ENCODE measurements around the gene SOCS3.
A peak's percentile ranks its signal among the peaks of the same experiment; 100 is the strongest.

Gene SOCS3

DNA sequence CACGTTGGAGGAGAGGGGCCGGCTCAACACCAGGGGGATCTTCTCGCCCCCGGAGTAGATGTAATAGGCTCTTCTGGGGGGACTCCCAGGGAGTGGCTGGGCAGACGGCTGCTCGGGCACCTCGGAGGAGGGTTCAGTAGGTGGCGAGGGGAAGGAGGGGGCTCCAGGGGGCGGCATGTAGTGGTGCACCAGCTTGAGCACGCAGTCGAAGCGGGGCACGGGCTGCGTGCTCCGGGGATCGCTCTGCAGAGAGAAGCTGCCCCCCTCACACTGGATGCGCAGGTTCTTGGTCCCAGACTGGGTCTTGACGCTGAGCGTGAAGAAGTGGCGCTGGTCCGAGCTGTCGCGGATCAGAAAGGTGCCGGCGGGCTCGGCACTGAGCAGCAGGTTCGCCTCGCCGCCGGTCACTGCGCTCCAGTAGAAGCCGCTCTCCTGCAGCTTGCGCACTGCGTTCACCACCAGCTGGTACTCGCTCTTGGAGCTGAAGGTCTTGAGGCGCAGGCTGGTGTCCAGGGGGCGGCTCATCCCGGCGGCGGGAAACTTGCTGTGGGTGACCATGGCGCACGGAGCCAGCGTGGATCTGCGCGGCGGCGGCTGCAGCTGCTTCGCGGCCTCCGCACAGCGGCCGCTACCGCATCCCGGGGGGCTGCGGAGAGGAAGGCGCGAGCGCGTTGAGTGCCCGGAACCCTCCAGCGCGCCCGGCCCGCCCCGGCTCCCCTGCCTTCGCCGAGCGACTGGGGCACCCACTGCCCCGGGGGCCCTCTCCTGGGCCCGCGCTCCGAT, 1.1 kb downstream of the SOCS3 start:
- ATAC-seq (replicated peaks) (no peak), DNase-seq (peak in 1 of 3 experiments; percentile 33)
- no peaks in the 10 kb centered on the region for H3K27me3 Mint-ChIP-seq
- H3K27ac Mint-ChIP-seq = peak overlapping the region; percentile 96 to 100
- H3K4me1 Mint-ChIP-seq (ENCODE audit: low read depth in 2 of 2) = peaks cover 41 to 42% of the 10 kb centered on the region in 2 donors
- H3K36me3 Mint-ChIP-seq (ENCODE audit: insufficient read depth) = peaks cover 48% of the 10 kb centered on the region
- peak overlapping the region; percentile 81 to 83 for H3K4me3 Mint-ChIP-seq
- no peaks in the 10 kb centered on the region for H3K9me3 Mint-ChIP-seq

DNA sequence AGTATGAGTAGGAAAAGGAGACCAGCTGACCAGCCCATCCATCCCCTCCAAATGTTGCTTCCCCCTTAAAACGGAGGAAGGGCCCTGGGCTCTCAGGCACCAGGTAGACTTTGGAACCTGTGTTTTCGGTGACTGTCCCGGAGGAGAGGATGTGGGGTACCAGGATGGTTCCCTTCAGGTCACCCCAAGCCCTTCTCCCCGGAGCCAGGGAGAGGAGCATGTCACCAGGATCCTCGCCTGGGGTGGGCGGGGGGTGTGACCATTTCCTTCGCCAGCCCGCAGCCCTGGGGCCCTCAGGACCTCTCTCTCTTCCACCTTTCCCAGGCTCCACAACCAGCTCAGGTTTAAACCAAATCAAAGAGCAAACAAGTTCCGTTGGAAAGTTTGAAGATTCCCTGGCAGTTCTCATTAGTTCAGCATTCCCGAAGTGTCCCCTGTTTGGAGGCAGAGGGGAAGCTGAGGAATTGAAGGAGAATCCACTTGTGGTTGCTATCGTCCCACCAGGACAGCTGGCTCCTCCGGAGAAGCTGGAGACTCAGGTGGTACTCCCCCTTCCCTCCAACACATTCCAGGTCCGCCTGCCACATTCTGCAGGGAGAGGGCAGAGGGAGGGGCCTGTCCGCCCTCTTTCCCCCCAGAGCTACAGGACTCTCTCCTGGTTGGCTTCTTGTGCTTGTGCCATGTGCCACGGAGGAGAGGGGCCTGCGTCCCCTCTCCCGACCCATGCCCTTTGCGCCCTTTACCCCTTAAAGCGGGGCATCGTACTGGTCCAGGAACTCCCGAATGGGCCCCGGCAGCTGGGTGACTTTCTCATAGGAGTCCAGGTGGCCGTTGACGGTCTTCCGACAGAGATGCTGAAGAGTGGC, 2.0 kb downstream of the SOCS3 start:
- DNase-seq = no peak
- no peak for ATAC-seq (replicated peaks)
- H3K4me1 Mint-ChIP-seq (ENCODE audit: low read depth in 2 of 2) = peaks cover 48 to 49% of the 10 kb centered on the region in 2 donors
- peak overlapping the region; percentile 96 to 100 for H3K27ac Mint-ChIP-seq
- H3K9me3 Mint-ChIP-seq = no peaks in the 10 kb centered on the region
- peak overlapping the region; percentile 81 to 83 for H3K4me3 Mint-ChIP-seq
- no peaks in the 10 kb centered on the region for H3K27me3 Mint-ChIP-seq
- peaks cover 49% of the 10 kb centered on the region for H3K36me3 Mint-ChIP-seq (ENCODE audit: insufficient read depth)

DNA sequence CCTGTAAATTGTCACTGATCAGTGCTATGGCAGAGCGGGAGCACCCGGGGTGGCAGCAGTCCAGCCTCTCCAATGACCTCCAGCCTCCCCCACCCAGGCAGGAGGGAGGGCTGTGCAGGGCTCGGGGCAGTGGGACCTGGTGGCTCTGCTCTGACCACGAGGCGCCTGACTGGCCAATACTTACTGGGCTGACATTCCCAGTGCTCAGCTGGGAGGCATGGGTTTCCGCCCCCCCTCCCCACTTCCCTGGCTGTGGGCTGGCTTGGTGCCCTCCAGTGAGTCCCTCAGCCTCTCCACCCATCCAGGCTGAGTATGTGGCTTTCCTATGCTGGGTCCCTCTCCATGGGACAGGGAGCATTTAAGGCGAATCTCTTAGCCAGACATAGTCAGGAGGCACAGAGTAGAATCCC, 2.7 kb downstream of the SOCS3 start:
- Mint-ChIP-seq H3K27me3 (no peaks in the 10 kb centered on the region), H3K4me3 (peak overlapping the region; percentile 81 to 83), H3K27ac (peak overlapping the region; percentile 96 to 100), H3K36me3 (ENCODE audit: insufficient read depth) (peaks cover 49% of the 10 kb centered on the region), H3K9me3 (no peaks in the 10 kb centered on the region), H3K4me1 (ENCODE audit: low read depth in 2 of 2) (peaks cover 48 to 52% of the 10 kb centered on the region in 2 donors)
- DNase-seq (no peak), ATAC-seq (replicated peaks) (no peak)

DNA sequence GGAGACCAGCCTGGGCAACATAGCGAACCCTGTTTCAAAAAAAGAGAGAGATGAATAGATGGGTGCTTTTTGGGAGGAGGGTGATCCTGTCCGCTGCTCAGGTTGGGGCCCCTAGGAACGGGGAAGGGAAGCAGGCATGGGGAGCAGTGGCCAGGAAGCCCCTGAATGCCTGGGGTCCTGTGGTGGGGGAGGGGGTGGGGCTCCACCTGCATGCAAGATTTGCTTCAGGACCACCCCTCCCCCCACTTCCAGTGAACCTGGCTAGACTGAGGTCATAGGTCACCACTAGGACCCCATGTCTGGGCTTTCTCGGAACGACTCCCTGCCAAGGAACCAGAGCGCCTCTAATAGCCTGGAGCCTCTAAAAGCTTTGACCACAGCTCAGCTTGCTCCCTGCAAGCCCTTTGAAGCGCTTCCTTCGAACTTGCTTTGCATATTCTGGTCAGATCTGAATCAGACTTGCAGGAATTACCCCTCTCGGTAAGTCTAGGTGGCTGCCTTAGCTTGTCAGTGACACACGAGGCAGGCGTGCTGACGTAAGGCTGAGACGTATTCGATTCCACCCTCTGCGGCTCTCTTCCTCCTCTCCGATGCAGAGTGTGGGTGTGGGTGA, 3.7 kb downstream of the SOCS3 start:
- H3K27me3 Mint-ChIP-seq = no peaks in the 10 kb centered on the region
- peak; percentile 71 for ATAC-seq (replicated peaks)
- H3K4me3 Mint-ChIP-seq = peak overlapping the region; percentile 81 to 83
- H3K9me3 Mint-ChIP-seq = no peaks in the 10 kb centered on the region
- peaks cover 49% of the 10 kb centered on the region for H3K36me3 Mint-ChIP-seq (ENCODE audit: insufficient read depth)
- peak; percentile 83 to 85 (median 83) for DNase-seq
- peak overlapping the region; percentile 96 to 100 for H3K27ac Mint-ChIP-seq
- peaks cover 49 to 53% of the 10 kb centered on the region in 2 donors for H3K4me1 Mint-ChIP-seq (ENCODE audit: low read depth in 2 of 2)

DNA sequence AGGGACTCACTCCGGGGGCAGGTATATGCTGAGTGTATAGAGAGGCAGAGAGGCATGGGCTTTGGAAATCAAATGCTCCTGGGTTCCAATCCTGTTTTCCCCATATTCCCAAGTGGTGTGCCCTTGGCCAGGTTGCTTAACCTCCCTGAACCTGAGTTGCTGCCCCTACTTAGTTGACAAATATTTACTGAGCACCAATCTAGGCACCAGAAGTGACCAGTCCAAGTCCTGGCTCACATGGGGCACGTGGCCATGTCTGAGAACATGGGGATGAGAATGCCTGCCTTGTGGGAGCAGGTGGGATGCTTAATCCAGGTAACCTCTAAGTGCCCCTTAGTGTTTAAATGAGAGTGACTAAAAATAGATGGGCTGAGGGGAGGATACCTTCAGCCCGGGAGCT, 4.2 kb downstream of the SOCS3 start:
- peaks cover 46% of the 10 kb centered on the region for H3K36me3 Mint-ChIP-seq (ENCODE audit: insufficient read depth)
- peak overlapping the region; percentile 81 to 83 for H3K4me3 Mint-ChIP-seq
- DNase-seq (no peak), ATAC-seq (replicated peaks) (no peak)
- H3K27ac Mint-ChIP-seq = peak overlapping the region; percentile 96 to 100
- peaks cover 45 to 49% of the 10 kb centered on the region in 2 donors for H3K4me1 Mint-ChIP-seq (ENCODE audit: low read depth in 2 of 2)
- no peaks in the 10 kb centered on the region for H3K9me3 Mint-ChIP-seq
- H3K27me3 Mint-ChIP-seq = no peaks in the 10 kb centered on the region

DNA sequence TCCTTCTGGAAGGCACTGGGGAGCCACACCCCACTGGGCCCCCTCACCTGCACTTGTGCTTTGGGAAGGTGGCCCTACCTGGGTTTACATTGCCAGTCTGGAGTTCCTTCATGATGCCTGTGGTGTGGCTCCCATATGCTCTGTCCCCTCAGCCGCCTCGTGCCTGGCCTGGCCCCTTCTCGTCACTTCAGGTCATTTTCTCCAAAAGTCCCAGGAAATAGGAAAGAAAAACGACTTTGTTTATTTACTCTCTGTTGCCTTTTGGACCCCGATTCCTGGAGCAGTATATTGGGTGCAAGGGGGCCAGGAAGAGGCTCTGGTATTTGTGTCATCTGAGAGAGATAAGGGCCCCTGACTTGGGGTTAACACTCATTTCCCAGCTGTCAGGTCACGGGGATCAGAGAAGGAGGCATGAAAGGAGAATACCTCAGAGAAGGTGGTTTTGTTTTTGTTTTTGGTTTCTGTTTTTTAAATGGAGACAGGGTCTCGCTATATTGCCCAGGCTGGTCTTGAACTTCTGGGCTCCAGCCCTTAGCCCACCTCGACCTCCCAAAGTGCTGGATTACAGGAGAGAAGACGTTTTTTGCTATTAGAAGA, 4.7 kb downstream of the SOCS3 start:
- peak overlapping the region; percentile 81 to 83 for H3K4me3 Mint-ChIP-seq
- peaks cover 44% of the 10 kb centered on the region for H3K36me3 Mint-ChIP-seq (ENCODE audit: insufficient read depth)
- no peaks in the 10 kb centered on the region for H3K27me3 Mint-ChIP-seq
- peak overlapping the region; percentile 96 to 100 for H3K27ac Mint-ChIP-seq
- peaks cover 49 to 50% of the 10 kb centered on the region in 2 donors for H3K4me1 Mint-ChIP-seq (ENCODE audit: low read depth in 2 of 2)
- no peaks in the 10 kb centered on the region for H3K9me3 Mint-ChIP-seq
- ATAC-seq (replicated peaks) = peak; percentile 18
- DNase-seq = peak in 2 of 3 experiments; percentile 29 to 44

DNA sequence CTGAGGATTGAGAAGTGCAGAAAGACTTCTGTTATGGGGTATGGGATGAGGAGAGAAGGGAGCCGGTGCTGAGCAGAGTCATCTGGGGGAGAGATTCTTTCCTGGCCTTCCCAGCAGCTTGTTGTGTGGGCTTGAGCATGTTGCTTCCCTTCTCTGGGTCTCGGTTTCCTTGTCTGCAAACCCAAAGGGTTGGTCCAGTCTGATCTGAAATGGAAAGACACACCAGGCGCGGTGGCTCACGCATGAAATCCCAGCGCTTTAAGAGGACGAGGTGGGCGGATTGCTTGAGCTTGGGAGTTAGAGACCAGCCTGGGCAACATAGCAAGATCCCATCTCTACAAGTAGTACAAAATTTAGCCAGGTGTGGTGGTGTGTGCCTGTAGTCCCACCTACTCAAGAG, 6.0 kb downstream of the SOCS3 start:
- ATAC-seq (replicated peaks) = no peak
- no peaks in the 10 kb centered on the region for H3K9me3 Mint-ChIP-seq
- peaks cover 54 to 55% of the 10 kb centered on the region in 2 donors for H3K4me1 Mint-ChIP-seq (ENCODE audit: low read depth in 2 of 2)
- H3K27ac Mint-ChIP-seq = peak overlapping the region; percentile 86 to 100
- peak overlapping the region; percentile 74 to 78 for H3K4me3 Mint-ChIP-seq
- DNase-seq = no peak
- H3K27me3 Mint-ChIP-seq = no peaks in the 10 kb centered on the region
- H3K36me3 Mint-ChIP-seq (ENCODE audit: insufficient read depth) = peaks cover 37% of the 10 kb centered on the region

DNA sequence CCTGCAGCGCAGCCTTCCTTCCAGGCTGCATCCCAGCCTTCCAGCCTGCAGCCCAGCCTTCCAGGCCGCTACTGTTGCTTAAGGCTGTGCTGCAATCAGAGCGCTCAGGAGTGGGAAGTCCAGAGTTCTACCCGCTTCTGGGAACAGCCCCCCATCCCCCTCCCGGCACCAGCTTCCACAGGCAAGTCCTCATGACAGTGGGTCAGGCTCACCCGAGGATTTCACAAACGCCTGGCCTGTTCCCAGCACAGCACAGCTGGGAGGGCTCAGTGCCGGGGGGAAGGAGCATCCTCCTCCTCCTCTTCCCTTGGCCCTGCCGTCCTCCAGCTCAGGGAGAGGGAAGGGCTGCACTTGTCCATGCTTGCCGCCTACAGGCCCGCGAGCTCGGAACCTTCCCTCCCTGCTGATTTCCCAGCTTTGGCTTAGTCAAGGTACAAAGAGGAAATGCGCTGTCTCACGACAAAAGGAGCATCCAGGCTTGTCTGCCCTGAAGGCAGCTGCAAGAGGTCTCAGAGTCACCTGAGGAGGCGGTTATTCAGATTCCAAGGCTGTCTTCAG, 8.3 kb downstream of the SOCS3 start:
- H3K9me3 Mint-ChIP-seq = no peaks in the 10 kb centered on the region
- H3K4me3 Mint-ChIP-seq = peak overlapping the region; percentile 59 to 63
- H3K27ac Mint-ChIP-seq = peak overlapping the region in 1 of 2 donors; percentile 10
- H3K36me3 Mint-ChIP-seq (ENCODE audit: insufficient read depth) = peaks cover 17% of the 10 kb centered on the region
- DNase-seq (no peak), ATAC-seq (replicated peaks) (no peak)
- H3K27me3 Mint-ChIP-seq = no peaks in the 10 kb centered on the region
- peaks cover 53 to 58% of the 10 kb centered on the region in 2 donors for H3K4me1 Mint-ChIP-seq (ENCODE audit: low read depth in 2 of 2)

DNA sequence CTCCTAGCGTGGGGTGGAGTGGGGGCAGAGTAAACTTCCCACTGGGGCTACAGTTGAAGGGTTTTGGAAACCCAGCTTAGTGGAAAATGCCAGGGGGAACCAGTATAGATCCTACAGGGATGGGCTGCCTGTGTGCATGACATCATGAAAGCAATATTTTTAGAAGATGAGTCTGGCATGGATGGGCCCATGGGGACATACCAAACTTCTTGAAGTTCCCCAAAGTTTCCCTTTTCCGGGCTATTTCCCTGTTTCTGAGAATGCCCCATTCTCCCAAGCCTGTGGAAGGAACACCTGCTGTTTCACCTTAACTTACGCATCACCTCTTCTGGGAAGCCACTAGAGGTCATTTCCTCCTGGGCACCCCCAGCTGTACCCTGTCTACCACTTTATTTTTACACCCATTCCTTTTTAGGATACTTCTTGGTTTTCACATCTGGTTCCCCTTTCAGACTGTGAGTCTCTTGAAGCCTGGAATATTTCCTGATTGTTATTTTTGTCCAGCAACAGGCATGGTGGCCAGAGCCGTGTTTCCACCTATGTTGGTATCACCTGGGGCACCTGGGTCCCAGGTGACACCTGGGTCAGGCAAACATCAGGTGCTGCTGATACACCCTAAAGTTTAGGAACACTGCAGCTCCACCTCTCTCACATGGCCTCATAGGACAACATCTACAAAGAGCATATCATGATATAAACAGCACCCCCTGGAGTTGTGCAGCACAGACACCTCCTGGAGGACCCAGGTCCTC, 9.8 kb downstream of the SOCS3 start:
- no peaks in the 10 kb centered on the region for H3K27me3 Mint-ChIP-seq
- peaks cover 11% of the 10 kb centered on the region for H3K36me3 Mint-ChIP-seq (ENCODE audit: insufficient read depth)
- H3K9me3 Mint-ChIP-seq = no peaks in the 10 kb centered on the region
- H3K4me3 Mint-ChIP-seq = peak overlapping the region in 1 of 2 donors; percentile 45
- ATAC-seq (replicated peaks) (no peak), DNase-seq (no peak)
- peak overlapping the region; percentile 78 to 81 for H3K27ac Mint-ChIP-seq
- H3K4me1 Mint-ChIP-seq (ENCODE audit: low read depth in 2 of 2) = peaks cover 45 to 48% of the 10 kb centered on the region in 2 donors

DNA sequence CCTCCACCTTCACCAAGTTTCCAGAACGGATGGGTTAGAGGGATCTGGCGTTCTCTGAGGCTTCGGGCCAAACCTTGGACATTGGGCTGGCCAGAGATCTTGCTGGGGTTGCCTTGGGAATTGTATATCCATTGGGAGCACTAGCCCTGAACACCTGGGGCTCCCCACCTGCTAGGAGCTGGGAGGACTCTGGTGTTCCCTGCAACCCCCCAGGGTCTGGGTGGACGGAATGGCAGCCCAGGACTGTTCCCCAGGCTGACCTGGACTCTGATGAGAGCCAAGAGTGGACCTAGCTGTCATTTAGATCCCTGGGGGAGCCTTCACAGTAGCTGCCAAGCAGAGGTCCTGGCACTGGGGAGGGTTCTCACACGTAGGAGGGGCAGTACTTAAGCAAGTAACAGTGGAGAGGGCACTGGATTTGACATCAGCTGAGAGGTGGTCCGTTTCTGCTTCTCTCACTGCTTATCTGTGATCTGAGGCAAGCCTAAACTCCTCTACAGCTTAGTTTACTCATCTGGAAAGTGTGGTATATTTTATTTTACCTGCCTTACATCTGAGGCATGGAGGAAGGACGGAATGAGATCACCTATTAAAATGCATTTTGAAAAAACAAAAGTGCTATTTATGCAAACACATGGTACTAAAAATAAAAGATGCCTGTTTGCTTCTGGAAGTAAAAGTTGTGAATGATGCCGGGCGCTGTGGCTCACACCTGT, 11.7 kb downstream of the SOCS3 start:
- no peaks in the 10 kb centered on the region for H3K27me3 Mint-ChIP-seq
- H3K36me3 Mint-ChIP-seq (ENCODE audit: insufficient read depth) = peaks cover 9% of the 10 kb centered on the region
- ATAC-seq (replicated peaks) (no peak), DNase-seq (no peak)
- H3K27ac Mint-ChIP-seq = peak overlapping the region in 1 of 2 donors; percentile 69
- H3K4me3 Mint-ChIP-seq = no peak overlapping the region
- peaks cover 50 to 51% of the 10 kb centered on the region in 2 donors for H3K4me1 Mint-ChIP-seq (ENCODE audit: low read depth in 2 of 2)
- H3K9me3 Mint-ChIP-seq = no peaks in the 10 kb centered on the region

DNA sequence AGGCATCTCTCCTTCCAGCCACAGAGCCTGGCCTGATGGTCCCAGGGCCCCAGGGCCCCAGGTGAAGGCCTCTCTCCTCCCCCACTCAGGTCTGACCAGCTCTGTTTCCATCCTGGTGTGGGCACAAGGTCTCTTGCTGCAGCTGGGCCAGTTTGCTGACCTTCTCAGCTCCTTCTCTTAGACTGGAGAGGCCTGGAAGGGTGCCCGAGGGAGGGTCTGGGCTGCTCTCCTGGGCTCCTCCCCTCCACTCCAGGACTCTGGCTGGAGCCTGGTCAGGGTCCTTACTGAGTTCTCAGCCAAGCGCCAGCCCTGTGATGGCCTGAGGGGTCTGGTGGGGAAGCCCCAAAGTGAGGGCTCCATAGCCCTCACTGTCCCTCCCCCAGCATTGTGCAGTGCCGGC, 12.4 kb downstream of the SOCS3 start:
- Mint-ChIP-seq H3K9me3 (no peaks in the 10 kb centered on the region), H3K4me3 (peak overlapping the region in 1 of 2 donors; percentile 23), H3K27ac (peak overlapping the region in 1 of 2 donors; percentile 69), H3K4me1 (ENCODE audit: low read depth in 2 of 2) (peaks cover 57% of the 10 kb centered on the region in 2 donors), H3K36me3 (ENCODE audit: insufficient read depth) (peaks cover 16% of the 10 kb centered on the region), H3K27me3 (no peaks in the 10 kb centered on the region)
- ATAC-seq (replicated peaks) = no peak
- no peak for DNase-seq
